LHCN-M2 (cell line): ENCODE data around the gene HOXA2. TPM values are rescaled to one million over a fixed set of nuclear protein-coding genes. Genes with fewer than 3 reads are reported as not detected.

Source experiments
- DNase-seq: peaks from one replicate; pipeline ENCODE4 v3.0.0-alpha.2; 2012; ENCODE audit warnings: low read depth
- total RNA-seq: library from RNA; depleted of rRNA; stranded (reverse); fragments of >200 nt; gene quantifications from 2 replicates; pipeline ENCODE4 v1.2.3, GENCODE V29; 2014

The HOXA2 gene
- total RNA-seq, 1 experiment from 2014 or later = 0.46 TPM

DNA sequence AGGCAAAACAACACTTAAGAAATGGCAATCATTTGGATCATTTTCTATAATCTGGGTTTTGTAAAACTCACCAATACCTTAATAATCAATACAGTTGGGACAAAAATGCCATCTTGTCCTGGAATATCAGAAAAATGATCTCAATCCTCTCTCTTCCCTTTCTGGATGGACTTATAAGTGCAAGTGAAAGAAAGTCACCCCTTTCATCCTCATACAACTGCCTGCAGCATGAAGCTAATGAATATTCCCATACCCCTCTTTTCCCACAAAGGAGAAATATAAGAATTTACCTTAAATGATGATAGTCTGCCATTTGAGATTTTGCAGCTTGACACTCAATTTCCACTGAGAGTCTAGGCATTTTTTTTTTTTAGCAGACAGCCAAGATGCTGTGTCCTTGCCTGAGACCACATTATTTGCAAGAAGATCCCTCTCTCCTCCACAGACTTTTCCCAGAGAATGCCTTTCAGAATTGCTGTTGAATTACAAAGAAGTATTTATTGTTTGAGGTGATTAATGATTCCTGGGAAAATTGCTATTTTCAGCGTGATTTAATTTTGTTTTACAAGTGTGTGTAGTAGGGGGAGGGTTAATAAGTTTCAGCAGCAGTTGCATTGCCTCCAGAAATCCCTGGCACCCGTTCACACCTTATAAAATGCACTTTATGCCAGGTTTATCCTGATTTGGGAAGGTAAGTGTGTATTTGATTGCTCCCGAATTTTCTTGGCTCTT is 24.3 kb upstream of the HOXA2 start:
- DNase-seq = no peak

DNA sequence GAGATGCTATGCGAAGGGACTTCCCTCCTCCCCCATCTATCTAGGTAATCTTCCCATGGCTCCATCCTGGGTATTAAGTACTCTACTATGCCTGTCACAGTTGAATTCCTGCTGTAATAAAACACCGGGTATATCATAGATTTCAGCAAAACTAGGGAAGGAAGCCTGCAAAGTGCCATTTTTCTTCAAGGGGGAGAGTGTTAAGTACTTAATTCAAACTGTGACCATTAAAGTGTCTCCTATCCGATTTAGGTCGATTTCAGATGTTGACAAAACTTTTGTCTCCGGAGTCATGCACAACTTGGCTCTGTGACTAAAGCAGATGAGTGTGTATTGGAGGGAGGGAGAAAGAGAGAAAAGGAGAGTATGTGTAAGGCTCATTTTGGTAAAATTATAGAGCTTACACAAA is 23.5 kb upstream of the HOXA2 start:
- no peak for DNase-seq

DNA sequence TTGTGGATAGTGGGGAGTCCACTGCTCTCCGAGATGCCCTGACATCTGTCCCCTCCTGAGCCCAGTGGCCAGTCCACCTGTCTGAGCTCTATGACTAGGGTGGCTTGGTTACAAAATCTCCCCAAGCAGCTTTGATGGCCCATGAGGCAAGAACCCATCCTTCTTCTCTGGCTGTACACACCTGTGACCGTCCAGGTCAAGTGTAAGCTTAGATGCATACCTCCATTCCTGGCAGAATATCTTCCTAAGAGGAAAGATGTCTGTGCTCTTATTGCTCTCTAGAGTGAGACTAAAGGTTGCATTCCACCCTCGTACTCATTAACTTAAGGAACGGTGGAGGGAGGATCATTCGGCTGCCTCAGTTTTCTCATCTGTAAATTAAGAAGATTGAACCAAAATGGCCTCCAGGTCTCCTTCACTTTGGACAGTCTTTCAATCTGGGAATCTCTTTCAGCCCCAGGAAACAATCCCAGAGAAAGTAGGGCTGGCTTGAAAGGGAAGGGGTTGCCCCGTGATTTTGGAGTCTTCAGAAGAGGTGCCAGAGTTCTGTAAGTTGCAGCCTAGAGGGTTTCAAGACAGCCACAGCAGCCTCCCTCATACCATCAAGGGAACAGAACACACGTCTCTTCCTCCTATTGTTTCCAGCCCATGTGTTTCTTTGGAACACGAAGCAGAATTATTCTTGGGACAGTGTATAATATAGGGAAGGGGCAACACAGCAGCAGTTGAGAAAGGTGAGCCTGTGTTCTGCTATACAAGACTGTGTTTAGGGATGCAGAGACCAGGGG is 22.6 kb upstream of the HOXA2 start:
- no peak for DNase-seq

DNA sequence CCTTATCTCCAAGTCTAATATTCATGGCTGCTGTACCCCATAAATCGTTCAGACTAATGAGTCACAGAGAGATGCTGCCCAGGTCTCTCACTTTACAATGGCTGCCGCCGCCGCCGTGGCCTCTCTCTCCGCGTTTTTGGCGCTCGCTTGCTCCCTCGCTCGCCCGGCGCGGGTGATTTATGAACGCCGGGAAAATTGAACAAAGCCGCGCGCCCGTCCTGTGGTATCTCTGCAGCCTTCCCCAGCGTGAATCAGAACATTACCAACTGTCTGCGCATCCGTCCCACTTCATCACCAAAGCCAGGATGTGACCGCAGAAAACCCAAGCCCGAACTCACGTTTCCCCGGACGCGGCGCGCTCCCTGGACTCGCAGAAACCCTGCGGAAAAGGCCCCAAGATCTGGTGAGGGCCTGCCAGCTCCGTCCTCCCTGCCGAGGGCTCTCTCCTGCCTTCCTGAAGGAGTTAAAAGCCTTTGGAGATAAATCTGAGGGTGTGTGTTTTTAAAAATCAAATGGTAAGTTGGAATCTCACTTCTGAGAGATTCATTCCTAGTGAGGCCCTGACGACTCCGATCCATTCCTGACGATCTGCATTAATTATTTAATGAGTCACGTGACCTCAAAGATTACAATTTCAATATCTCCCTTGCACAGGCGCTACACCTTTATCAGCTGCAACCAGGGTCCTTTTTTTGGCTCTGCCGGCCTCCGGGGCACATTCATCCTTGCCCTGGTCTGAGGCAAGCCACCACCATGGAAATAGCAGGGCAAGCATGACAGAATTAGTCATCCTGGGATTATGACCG is 21.8 kb upstream of the HOXA2 start:
- no peak for DNase-seq

DNA sequence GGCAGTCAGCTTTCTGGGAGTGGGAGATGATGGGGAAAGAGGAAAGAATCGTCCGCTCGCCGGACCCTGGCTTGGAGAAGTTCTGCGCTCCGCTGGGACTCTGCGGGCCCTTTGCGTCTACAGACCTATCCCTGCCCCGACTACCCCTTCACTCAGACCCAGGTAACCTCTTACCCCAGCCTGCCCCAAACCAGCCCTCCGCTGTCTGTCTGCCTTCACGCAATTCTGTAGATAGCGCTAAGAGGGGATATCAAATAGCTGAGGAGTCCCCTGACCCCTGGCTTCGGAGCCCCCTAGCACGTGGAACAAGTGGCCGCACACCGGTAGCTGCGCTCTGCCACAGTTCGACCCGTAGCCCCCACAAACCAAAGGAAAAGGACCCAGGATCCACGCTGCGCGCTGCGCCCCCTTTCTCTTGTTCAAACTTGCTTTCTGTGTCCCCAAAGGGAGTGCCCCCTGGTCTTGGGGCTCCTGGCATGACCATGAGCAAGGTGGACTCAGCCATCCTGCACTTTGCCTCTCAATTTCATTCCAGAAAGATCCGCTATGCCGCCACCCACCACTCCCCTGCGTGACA is 21.1 kb upstream of the HOXA2 start:
- DNase-seq = no peak

DNA sequence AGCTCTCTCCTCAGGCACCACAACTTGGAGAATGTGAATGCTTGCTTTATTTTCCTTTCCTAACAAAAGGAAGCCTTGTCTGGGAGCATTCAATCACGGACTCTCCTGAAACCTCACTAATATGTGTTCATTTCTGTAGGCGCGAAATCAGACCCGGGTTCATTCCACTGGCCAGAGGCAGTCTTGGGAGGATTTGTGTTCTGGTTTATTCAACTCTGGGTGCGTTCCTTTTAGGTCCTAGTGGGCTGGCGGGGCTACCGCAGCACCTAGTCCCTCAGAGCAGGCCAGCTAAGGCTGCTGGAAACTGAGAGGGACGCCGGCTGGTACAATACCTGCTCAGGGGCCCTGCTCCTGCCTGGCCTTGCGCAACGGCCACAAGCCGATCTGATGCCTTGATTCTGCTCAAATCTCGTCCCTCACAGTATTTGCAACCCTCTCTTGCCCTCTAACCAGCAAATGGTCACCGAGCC is 20.6 kb upstream of the HOXA2 start:
- DNase-seq = no peak

DNA sequence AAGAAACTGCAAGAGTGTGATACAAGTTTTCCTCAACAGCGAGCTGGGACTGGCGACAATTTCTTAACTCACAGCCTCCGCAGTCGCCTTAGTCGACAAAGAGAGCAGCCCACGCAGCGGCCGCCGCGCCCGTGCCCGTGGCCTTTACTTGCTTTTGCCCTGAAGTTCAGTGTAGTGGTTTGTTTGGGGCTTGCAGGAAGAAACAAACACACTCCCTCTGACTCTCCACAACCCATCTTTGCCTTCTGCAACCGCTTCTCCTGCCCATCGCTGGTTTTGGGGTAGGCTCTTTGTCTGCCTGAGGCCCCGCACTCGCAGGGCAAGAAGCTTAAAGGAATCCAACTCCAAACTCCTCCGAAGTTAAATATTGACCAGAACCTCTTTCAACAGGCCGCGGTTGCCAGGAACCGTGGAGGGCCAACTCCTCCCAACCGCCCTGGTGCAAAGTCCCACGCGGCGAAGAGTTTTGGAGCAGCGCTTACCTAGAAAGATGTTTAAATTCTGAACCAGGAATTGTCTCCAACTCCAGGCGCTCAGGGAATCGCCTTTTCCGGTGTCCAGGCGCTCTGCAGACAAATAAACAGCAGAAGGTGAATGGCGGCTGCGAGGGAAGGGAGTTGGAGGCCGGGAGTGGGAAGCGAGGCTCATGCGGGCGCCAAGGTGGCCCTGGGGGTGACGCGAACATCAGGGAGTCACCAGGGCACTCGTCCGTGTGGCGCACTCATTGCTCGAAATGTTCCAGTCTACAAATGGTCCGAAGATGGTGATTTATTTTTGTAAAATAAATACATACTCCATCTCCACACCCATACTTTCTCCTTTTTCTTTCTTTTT is 19.8 kb upstream of the HOXA2 start:
- no peak for DNase-seq

DNA sequence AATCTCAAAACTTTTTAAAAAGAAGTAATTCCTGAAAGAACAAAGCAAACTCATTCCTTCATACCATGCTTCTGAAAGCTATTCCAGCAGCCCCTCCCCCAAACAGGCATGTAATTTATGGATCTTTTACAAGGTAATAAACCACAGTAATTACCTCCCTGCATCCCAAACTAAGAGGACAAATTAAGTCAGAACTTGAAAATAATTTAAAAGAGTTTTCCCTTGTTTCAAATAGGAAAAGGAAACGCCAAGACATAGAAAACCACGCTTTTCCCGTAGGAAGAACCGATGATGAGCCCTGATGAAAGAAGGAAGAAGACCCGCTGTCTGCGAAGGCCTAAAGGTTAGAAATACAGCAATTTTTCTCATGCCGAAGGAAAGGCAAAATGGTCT is 19.2 kb upstream of the HOXA2 start:
- no peak for DNase-seq

DNA sequence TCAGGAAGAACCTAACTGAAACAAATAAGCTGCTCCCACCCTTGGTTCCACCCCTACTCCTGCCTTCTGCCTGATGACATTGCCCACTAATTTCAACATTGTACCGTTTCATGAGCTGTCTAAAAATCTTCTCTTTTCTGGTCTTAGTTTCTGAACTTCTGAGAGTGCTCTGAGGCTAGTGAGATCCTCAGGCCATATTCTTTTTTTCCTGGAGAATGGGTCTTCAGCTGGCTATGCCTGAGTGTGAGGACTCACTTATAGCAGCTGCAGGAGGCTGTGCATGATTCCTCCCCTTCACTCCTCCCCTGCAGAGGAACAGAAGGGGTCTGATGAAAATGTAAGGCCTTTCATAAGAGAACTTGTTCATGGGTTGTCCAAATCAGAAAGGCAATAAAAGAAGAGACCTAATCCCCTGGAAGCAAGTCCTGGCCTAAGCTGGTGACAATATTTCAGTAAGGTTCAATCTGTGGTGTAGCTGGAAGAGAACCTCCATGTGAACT is 17.0 kb upstream of the HOXA2 start:
- DNase-seq = no peak

DNA sequence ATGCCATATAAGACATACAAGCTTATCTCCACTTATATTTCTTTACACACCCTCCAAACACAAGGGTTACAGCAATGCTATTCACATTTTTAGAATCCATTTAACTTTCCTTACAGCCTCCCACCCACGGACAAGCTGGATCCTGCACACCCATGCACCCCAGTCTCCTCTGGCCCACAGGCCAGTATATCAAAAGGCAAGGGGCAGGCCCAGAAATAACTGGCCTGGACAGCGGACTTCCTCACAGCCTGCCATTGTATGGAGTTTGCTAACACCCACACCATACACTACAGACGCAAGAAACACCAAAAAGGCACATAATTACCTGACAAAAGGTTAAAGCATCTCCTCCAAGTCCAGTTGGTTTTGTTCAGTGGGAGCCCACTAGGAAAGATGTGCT is 16.1 kb upstream of the HOXA2 start:
- no peak for DNase-seq

DNA sequence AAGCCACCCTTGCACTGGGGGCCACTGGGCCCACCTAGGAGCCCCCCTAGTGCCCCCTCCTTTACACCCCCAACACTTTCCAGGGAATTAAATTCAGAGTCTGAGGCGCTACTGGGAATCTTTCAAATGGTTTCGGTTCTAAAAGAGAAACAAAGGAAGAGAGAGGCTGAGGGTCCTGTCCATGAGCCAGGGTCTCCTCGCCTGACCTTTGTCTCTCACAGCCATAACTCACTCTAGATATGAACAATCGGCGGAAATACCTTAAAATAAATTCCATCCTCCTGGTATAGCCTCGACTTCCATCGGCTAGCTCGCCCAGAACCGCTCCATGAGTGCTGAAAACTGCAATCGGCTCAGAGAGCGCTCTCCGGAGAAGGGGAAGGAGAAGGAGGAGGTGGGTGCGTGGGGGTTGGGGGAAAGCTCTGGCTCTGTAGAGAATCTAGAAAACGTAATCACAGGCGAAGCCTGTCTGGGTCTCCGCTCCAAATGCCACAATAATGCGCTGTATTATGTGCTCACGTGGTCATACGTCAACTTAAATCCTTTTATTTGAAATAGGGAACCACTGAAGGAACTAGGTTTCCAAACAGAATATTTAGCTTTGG is 15.5 kb upstream of the HOXA2 start:
- DNase-seq = no peak

DNA sequence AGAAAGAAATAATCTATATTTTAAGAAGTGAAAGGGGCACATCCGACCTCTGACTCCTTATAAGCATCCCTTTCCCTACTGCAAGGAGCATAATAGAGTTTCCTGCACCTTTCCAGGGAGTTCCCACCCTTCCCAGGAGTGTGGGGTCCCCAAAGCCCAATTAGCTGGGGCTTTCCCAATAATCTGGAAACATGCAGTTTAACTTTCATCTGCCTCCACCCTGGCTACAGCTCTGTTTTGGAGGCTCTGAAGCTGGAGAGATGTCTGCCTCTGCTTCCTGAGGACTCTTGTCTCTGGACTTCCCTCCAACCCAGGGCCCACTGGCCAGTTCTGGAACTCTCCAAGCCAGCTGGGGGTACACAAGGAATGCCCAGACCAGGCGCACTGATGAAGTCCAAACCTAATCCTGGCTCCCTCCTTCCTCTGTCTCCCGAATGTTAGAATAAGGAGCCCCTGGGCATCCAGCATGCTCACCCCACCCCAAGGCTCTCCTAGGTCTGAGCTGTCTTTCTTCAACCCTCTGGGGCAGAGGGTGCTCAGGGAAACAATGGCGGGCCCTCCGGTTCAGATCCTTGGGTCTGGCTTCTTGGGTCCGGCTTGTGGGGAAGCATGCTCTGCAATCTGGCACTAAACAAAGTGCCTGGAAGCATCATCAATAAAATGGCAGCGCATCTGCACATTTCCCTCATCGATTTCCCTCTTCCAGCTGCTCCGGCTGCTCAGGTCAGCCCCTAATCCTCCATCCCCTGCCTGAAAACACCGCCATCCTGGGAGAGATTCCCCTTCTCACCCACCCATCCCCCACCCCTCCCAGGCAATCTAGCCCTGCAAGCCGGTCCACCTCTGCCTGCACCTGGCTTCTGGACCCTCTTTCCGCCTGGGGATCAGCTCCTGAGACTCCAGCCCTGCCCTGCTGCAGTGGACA is 14.7 kb upstream of the HOXA2 start:
- DNase-seq = no peak

DNA sequence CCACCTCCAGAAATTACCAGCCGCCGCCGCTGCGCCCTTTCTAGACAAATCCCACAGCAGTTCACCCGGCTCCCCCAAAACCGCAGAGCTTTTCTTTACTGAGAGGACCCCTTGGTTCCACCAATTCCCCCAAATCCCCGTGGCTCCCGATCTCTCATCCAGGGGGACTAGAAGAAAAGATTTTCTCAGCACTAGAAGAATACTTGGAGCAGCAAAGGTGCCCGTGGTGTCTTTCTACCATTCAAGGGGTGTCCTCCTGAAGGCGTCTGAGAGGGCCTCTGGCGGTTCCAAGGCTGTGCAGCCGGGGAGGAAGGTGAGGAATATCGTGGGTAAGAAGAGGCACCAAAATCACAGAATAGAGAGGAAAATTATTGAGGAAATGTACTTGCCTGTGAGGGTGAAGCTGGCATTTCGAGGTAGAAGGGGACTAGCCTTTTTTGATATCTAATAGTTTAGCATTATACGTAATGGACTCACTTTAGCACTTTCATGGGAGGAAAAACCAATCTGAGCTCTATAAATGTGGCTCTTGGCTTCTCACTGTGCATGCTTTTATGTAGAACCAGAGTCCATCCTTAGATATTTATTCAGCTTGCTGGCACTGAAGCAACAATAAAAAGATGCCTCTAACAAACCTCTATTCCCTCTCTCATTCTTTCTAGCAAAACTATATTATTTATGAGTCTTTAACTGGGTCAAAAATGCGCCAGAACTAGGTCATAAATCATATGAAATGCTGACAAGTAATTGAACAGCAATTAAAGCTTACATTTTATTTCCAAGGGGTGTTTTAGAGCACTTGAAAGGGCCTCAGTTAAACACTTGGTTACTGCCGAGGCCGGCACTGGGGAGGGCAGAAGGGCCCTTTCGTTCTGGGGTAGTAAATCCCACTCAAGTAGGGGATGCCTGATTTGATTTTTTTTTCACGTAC is 13.8 kb upstream of the HOXA2 start:
- DNase-seq = no peak

DNA sequence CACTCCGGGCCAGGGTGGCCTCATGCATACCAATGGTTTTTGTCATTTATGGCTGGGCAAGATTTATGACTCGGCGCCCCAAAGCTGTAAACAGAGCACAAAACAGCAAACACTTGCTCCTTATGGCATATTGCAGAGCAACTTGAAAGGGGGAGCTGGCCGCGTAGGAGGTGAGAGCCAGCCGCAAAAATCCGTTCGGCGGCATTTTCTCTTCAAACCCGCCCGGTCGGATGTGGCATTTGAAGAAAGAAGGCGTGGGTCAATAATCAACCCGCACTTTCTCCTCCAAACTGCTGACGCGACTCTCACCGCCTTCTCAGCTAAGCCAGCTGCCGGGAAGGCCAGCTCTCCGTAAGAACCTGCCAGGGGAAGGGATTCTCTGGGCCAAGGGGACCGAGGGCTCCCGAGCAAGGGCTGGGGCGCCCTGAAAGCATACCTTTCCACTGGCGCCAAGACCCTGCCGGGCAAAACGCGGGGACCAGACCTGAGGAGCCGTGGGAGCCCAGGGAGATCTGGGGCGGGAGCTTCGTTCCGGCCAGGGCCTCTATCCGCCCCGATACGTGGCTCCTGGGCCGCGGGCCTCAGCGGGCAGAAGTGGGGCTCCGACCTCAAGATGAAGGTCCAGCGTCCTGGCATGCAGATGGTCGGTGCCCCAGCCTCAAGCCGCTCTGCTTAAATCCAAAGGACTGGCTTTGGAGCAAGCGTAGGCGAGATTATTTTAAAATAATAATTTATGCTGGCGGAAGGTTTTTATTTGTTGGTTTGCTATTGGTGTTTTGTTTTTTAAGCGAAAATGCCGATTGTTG is 12.9 kb upstream of the HOXA2 start:
- DNase-seq = no peak

DNA sequence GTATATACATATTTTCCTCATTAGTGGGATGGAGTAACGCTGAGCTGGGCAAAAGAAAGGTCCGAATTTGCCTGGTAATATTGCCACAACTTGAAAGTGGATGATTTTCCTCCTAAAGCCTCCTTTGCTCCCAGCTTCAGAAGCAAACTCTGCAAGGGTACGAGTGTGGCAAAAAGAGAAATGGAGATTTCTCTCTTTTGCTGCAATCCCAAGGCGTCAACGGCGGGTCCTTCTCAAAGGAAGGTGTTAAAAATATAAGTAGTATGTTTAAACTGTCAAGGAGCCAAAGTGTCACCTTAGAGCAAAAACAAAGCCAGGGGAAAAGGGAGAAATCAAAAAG is 12.4 kb upstream of the HOXA2 start:
- DNase-seq = no peak

DNA sequence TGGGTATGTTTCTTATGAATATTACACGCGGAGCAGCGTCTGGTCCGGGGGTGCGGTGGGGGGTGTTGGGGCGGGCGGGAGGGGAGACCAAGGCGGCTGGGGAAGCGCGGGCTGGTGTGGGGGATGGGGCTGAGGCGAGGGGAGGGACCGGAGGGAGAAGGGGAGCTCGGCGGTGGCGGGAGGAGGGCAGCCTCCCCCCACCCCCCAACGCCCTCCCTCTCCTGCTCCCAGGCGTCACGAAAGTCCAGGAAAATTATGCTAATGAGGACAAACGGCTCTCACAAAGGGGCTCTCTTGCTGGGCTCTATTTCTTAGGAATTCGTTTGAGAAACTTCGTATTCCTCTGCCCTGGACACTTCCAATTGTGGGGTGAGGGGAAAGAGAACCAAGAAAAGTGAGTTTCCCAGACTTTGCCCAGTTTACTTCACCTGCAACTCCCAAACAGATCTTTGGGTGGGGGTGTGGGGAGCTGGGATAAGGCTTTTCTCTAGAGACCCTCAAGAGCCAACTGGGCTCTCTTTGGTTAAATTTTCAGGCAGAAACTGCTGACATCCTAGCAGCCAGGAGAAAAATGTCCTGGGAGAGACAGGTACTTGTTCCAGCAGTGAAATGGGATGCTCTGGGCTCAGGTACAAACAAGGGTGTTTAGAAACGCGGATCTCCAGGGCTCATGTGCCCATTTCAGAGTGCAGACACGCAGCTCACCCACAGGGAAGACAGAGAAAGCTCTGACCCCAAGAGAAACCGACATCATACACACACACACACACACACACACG is 11.7 kb upstream of the HOXA2 start:
- peak; percentile 65 for DNase-seq
